ENCODE measurements around the gene TNXB.

GRCh38 chr6:32140420-32141046 lies 31.4 kb upstream of the TNXB start:
- TF ChIP-seq CTCF (IDR thresholded peaks at IDR 0.05; ENCODE audit: low read depth, low read length) = no peak
- no peak for TF ChIP-seq EZH2phosphoT487 (IDR thresholded peaks at IDR 0.05; ENCODE audit: low read depth)

Measured in OCI-LY3 (cell line).